ENCODE data around the gene FILIP1.
A peak's percentile ranks its signal among the peaks of the same experiment; 100 is the strongest.

DNA sequence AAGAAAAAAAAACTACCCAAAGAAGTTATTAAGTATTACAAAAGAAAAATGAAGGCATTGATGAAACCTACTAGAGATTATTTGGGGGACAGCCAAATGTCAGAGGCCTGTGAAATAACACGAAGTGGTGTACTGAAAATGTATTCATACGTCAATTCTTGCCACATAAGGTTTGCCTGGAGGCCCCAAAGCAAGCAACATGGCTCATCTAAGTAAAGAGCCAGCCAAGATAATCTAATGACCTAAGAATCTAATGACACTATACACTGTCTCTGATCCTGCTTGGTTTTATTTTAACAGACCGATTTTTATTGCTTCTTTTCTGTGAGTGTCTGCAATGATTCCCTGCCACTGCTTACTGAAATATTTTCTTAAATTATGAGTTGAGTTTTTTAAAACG lies 34.7 kb downstream of the FILIP1 start:
- TF ChIP-seq, protein P1, sequence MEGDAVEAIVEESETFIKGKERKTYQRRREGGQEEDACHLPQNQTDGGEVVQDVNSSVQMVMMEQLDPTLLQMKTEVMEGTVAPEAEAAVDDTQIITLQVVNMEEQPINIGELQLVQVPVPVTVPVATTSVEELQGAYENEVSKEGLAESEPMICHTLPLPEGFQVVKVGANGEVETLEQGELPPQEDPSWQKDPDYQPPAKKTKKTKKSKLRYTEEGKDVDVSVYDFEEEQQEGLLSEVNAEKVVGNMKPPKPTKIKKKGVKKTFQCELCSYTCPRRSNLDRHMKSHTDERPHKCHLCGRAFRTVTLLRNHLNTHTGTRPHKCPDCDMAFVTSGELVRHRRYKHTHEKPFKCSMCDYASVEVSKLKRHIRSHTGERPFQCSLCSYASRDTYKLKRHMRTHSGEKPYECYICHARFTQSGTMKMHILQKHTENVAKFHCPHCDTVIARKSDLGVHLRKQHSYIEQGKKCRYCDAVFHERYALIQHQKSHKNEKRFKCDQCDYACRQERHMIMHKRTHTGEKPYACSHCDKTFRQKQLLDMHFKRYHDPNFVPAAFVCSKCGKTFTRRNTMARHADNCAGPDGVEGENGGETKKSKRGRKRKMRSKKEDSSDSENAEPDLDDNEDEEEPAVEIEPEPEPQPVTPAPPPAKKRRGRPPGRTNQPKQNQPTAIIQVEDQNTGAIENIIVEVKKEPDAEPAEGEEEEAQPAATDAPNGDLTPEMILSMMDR (IDR thresholded peaks at IDR 0.05) = no peak
- TF ChIP-seq POLR2AphosphoS5 (IDR thresholded peaks at IDR 0.05) = peak in 1 of 3 donors; percentile 5

Data from stomach (tissue), 4 donors.